Measurements from ENCODE around the gene EXOC6B.
A peak's percentile ranks its signal among the peaks of the same experiment; 100 is the strongest.

EXOC6B gene

GRCh38 chr2:72180351-72180750, 645.5 kb downstream of the EXOC6B start:
- no peak for DNase-seq (ENCODE audit: low read depth in 2 of 3, low spot score in 2 of 3)

GRCh38 chr2:72178551-72178950, 647.3 kb downstream of the EXOC6B start:
- no peak for DNase-seq (ENCODE audit: low read depth in 2 of 3, low spot score in 2 of 3)

DNA sequence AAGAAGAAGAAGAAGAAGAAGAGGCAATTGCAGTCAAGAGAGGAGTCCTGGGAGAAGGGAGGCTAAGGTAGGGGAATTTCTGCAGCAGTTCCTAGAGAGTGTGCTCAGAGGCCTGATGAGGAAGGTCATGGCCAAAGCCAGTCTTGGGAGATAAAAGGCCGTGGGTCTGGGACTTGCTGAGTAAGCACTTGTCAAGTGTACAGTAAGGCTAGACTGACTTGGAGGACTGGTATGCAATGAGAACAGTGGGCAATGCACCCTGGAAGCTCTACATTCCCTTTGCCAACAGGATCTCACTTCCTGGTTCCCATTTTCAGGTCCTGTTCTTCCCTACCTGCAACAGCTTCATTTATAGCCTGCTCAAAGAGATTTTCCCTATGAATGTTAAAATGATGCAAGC, 649.6 kb downstream of the EXOC6B start:
- DNase-seq (ENCODE audit: low read depth in 2 of 3, low spot score in 2 of 3): no peak

DNA sequence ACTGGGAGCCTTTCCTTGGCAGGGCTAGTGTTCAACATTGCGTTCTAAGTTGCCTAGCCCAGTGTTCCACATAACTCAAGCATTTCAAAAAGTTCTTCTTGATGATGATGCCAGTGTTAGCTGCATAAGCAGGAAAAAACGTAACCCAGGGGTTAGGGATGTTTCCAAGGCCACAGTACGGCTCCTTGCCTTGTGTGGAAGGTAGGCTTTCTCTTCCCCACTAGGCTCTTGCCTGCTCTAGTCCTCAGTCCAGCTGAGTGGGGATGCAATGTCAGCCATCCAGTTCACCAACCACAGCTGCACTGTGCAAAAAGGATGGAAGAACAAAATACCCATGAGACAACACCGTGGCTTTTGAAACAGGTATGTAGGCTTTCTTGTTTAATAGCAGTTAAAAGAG, 650.2 kb downstream of the EXOC6B start:
- no peak for DNase-seq (ENCODE audit: low read depth in 2 of 3, low spot score in 2 of 3)

DNA sequence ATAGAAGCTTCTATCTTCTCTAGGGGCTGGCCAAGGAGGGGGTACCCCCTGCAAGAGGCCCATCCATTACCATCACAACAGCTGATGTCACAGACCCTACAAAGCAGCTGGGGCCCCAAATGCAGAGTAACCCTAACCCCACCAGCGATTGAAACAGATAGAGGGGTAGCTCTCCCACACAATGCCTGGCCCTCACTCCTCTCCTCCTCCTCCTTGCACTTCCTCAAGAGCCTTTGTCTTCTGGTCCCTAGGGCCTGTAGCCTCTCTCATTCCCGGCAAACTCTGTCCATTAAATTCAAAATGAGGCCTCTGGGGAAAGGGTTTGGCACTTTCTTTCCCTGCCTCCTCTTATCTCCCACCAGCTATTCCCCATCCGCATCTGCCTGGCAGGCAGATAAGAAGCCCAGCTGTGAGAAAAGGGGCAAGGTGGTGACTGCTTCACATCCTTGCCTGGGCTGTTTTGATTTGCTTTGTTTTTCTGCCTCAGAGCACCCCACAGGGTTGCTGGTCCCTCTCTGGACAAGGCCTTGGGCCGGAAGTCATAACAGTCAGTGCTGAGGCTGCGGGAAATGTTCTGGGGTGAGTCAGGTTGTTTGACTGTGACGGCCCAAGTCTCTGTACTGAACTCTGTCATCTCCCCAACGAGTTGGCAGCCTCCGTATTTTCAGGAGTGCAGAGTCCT, 652.1 kb downstream of the EXOC6B start:
- DNase-seq (ENCODE audit: low read depth in 2 of 3, low spot score in 2 of 3): no peak

- DNase-seq (ENCODE audit: low read depth in 2 of 3, low spot score in 2 of 3): no peak
These were observed 653.4 kb downstream of the EXOC6B start for GRCh38 chr2:72172478-72172877.

- no peak for DNase-seq (ENCODE audit: low read depth in 2 of 3, low spot score in 2 of 3)
These were observed 659.6 kb downstream of the EXOC6B start for GRCh38 chr2:72166279-72166678.

DNA sequence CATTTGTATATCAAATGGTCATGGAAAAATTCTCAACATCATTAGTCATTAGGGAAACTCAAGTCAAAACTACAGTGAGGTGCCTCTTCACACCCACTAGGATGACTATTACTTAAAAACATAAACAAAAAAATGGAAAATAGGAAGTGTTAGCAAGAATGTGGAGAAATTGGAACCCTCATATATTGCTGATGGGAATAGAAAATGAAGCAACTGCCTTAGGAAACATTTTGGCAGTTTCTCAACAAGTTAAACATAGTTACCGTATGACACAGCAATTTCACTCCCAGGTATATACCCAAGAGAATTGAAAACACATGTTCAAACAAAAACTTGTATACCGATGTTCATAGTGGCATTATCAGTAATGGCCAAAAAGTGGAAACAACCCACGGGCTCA, 660.0 kb downstream of the EXOC6B start:
- DNase-seq (ENCODE audit: low read depth in 2 of 3, low spot score in 2 of 3): no peak

GRCh38 chr2:72162574-72162973, 663.3 kb downstream of the EXOC6B start:
- no peak for DNase-seq (ENCODE audit: low read depth in 2 of 3, low spot score in 2 of 3)

DNA sequence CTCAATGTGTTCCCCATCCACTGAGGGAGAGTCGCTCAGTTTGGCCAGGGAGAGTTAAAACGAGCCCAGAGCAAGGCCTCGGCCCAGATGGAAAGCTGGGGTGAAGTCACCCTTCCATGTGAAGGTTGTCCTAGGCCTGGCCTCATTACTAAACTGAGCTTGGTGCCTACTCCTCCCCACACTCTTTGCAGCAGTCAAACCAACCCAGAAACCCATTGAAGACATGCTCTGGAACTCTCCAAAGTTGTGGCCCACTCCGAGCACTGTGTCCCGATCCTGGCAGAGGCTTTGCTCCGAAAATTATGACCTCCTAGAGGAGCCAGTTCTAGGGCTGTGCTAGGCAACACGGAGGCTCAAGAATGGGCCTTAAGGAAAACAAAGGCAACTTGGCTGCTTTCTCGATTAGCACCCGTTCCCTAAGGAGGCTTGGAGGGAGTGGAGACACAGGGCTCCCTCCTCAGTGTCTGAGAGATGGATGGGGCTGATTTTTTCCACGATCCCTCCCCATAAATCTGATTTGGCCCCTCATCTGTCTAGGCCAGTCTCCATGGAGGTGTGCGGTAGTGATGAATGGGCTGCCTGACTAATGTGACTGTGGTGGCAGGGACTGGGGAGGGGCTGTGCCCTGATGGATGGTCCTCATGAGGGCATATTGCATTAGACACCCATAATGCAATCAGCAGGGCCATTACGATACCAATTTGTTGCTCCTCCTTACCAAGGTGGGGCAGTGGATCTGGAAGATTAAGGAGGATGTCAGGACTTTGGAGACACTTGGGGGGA, 666.4 kb downstream of the EXOC6B start:
- DNase-seq (ENCODE audit: low read depth in 2 of 3, low spot score in 2 of 3): no peak

GRCh38 chr2:72157871-72158771, 667.7 kb downstream of the EXOC6B start:
- DNase-seq (ENCODE audit: low read depth in 2 of 3, low spot score in 2 of 3): no peak

GRCh38 chr2:72156872-72157271, 669.0 kb downstream of the EXOC6B start:
- no peak for DNase-seq (ENCODE audit: low read depth in 2 of 3, low spot score in 2 of 3)

DNA sequence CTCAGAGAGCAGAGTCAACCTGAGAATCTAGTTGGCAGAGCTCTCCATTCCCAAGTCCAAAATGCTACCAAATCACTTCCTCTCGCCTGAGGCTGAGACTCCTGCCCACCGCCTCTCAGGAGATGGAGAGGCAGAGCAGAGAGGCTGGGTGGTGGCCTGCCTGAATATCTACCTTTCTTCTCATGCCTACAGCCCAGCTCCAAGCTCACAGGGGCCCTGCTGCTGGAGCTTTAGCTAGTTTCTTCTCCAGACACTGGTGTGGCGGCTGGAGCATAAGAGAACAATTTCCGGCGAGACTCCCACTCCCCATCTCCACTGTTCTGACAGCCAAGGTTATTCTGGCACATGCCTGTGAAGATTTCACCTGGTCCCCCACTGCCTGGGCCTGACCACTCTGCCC, 670.1 kb downstream of the EXOC6B start:
- no peak for DNase-seq (ENCODE audit: low read depth in 2 of 3, low spot score in 2 of 3)

GRCh38 chr2:72155151-72155550, 670.7 kb downstream of the EXOC6B start:
- no peak for DNase-seq (ENCODE audit: low read depth in 2 of 3, low spot score in 2 of 3)

DNA sequence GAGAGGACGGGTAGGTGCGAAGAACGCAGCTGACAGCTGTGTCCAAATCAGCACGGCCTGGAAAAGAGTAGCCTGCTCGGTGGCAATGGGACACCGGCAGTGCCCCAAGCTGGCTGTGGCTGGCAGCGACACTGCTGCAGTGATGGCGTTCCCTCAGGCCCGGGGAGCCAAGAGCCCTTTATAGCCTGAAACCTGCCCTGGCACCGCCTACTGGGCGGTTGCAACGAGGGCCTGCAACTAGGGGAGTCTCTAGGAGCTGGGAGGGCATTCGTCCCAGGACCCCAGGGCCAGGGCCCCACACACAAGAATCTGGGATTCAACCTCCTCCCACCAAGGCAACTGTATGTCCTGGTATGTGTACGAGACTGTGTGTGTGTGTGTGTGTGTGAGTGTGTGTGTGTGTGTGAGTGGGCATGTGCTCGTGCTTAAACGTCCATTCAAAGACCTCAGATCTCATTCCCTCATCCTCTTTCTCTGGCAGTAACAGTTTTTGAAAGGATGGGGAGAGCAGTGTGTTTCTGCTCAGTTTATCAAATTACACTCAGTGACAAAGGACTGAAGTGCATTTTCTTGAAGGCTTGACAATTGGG, 671.4 kb downstream of the EXOC6B start:
- DNase-seq (ENCODE audit: low read depth in 2 of 3, low spot score in 2 of 3): no peak

- DNase-seq (ENCODE audit: low read depth in 2 of 3, low spot score in 2 of 3): no peak
These were observed 671.9 kb downstream of the EXOC6B start for GRCh38 chr2:72153924-72154323.

GRCh38 chr2:72153026-72153791, 672.6 kb downstream of the EXOC6B start:
- DNase-seq (ENCODE audit: low read depth in 2 of 3, low spot score in 2 of 3): no peak

DNA sequence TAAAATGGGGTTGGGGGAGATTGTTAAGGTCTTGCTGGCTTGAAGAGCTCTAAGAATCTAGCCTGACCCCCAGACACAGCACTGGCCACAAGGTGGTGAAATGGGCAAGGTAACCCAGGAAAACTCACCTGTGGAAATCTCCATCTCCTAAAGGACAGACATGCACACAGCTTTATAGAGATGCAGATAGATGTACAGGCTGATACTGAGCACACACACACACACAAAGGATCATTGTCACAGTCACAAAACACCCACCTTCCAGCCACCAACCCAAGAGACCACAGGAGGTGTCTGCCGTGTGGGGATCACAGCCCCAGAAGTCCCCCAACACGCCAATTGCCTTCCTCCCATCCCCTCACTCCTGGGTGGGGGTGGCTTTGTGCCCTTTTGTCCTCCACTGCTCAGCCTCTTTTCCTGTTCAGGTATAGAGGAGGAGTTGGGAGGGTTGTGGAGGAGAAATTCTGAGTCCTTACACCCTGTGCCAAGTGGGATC, 674.9 kb downstream of the EXOC6B start:
- no peak for DNase-seq (ENCODE audit: low read depth in 2 of 3, low spot score in 2 of 3)

DNA sequence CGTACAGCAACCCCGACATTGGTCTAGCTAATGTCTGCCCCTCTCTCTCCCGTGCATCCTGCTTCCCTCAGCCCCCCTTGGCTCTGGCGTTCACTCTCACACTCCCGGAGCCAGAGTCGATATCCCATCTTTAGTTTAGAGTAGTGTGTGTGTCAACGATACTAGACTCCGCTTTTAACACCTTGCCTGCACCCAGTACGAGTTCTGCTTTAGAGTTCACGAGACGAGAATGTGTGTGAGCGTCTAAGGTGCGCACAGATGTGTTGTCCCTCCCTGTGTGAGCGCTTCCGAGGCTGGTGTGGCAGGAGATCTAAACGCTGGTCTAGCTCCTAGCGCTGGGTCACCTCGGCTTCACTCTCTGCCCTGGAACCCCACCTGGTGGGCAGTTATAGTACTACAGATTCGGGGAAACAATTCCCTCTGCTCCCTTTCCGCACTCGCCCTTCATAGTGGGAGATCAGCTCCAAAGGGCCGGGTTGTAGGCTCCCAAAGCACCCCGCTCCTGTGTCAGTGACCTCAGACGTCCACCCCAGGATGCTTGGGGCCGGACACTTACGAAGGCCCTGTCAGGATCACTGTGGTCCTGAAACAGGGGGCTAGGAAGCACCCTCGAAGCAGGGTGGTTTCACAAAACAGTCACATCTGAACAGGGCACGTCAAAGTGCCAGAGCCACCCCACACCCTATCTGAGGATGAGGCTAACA, 675.5 kb downstream of the EXOC6B start:
- peak in 2 of 3 experiments; percentile 31 to 74 for DNase-seq (ENCODE audit: low read depth in 2 of 3, low spot score in 2 of 3)
